NCI-H2081 treated with DMSO at 0.1 percent for 48 hours (cell line): ENCODE measurements around the gene DEFB131B.
A peak's percentile ranks its signal among the peaks of the same experiment; 100 is the strongest.
"Not testable (repeated sequence)": the region's sequence is repeated elsewhere in the genome, so short reads cannot be mapped to it uniquely, and the experiment has no call there.

Experiments
- DNase-seq: peaks from one replicate; lab custom pipeline; 2025; lab: John Stamatoyannopoulos, UW

The DEFB131B gene

GRCh38 chr11:71911321-71911985 is 33.2 kb downstream of the DEFB131B start:
- not testable (repeated sequence) for DNase-seq

- not testable (repeated sequence) for DNase-seq
Measured at GRCh38 chr11:71911986-71912340, 33.7 kb downstream of the DEFB131B start.

GRCh38 chr11:71913756-71914526 is 35.7 kb downstream of the DEFB131B start:
- DNase-seq, result no peak

GRCh38 chr11:71914617-71915189 is 36.5 kb downstream of the DEFB131B start:
- DNase-seq, result no peak

- DNase-seq, result no peak
Measured at GRCh38 chr11:71917646-71918140, 39.4 kb downstream of the DEFB131B start.

- DNase-seq, result peak; percentile 68
Measured at GRCh38 chr11:71927820-71928736, 49.8 kb downstream of the DEFB131B start, which contains the start of gene XNDC1N. TSS of gene XNDC1N (minus strand) at chr11:71928594. CDS start at chr11:71923353, 5,241 bp downstream.

- DNase-seq, result peak; percentile 88
Measured at GRCh38 chr11:71928737-71929443, 50.6 kb downstream of the DEFB131B start, which contains the start of gene RNF121. TSS of gene RNF121 (plus strand) at chr11:71929046. CDS start at chr11:71929062, 16 bp downstream.

GRCh38 chr11:71929491-71929890 is 51.2 kb downstream of the DEFB131B start:
- no peak for DNase-seq

- no peak for DNase-seq
Measured at GRCh38 chr11:71930556-71931244, 52.4 kb downstream of the DEFB131B start.

GRCh38 chr11:71931245-71931602 is 53.0 kb downstream of the DEFB131B start:
- DNase-seq, result no peak

- DNase-seq, result no peak
Measured at GRCh38 chr11:71933141-71933933, 55.1 kb downstream of the DEFB131B start.
